GM21723 (cell line): ENCODE results near the gene RNH1.

Experiments
- ATAC-seq: cut with Tn5 transposase; IDR thresholded peaks from one replicate; pipeline ENCODE4 v1.9.1; 2021; ENCODE audit warnings: mild to moderate bottlenecking, moderate library complexity; ENCODE audit not compliant: unreplicated experiment

RNH1 gene

GRCh38 chr11:537622-538430 is 30.8 kb upstream of the RNH1 start:
- no peak for ATAC-seq

- peak; percentile 55 for ATAC-seq
Observed at GRCh38 chr11:536841-537621, 30.0 kb upstream of the RNH1 start, which contains the start of gene LRRC56. Gene LRRC56, plus strand, starts transcription at chr11:537527. Its CDS starts 3,158 bp downstream, at chr11:540685.

GRCh38 chr11:535519-536454 is 28.7 kb upstream of the RNH1 start, which contains the start of gene HRAS:
Gene HRAS, minus strand, starts transcription at chr11:535576.
- ATAC-seq, result peak; percentile 70

GRCh38 chr11:535210-535518 is 28.1 kb upstream of the RNH1 start:
- ATAC-seq, result no peak

- no peak for ATAC-seq
Observed at GRCh38 chr11:534396-535209, 27.6 kb upstream of the RNH1 start.

- ATAC-seq, result no peak
Observed at GRCh38 chr11:533586-534395, 26.7 kb upstream of the RNH1 start.

- no peak for ATAC-seq
Observed at GRCh38 chr11:532986-533585, 26.0 kb upstream of the RNH1 start.

- ATAC-seq, result no peak
Observed at GRCh38 chr11:532527-532985, 25.5 kb upstream of the RNH1 start.

- ATAC-seq, result no peak
Observed at GRCh38 chr11:531919-532526, 25.0 kb upstream of the RNH1 start.

GRCh38 chr11:530960-531831 is 24.2 kb upstream of the RNH1 start:
- no peak for ATAC-seq

- ATAC-seq, result no peak
Observed at GRCh38 chr11:529728-530411, 22.8 kb upstream of the RNH1 start.

GRCh38 chr11:528815-529727 is 22.0 kb upstream of the RNH1 start:
- ATAC-seq, result no peak

GRCh38 chr11:528166-528814 is 21.2 kb upstream of the RNH1 start:
- no peak for ATAC-seq

GRCh38 chr11:526192-526591 is 19.1 kb upstream of the RNH1 start:
- no peak for ATAC-seq

GRCh38 chr11:521177-521688 is 14.2 kb upstream of the RNH1 start:
- no peak for ATAC-seq
